HG02885 (cell line): ENCODE results near the gene SECISBP2.

ENCODE experiments used
- ATAC-seq: cut with Tn5 transposase; IDR thresholded peaks from one replicate; pipeline ENCODE4 v1.9.1; 2021; ENCODE audit warnings: mild to moderate bottlenecking; ENCODE audit not compliant: unreplicated experiment, poor library complexity

SECISBP2 gene

GRCh38 chr9:89309166-89309565 is 9.1 kb upstream of the SECISBP2 start:
- no peak for ATAC-seq

- ATAC-seq: no peak
These were observed 8.5 kb upstream of the SECISBP2 start for GRCh38 chr9:89309608-89310474.

DNA sequence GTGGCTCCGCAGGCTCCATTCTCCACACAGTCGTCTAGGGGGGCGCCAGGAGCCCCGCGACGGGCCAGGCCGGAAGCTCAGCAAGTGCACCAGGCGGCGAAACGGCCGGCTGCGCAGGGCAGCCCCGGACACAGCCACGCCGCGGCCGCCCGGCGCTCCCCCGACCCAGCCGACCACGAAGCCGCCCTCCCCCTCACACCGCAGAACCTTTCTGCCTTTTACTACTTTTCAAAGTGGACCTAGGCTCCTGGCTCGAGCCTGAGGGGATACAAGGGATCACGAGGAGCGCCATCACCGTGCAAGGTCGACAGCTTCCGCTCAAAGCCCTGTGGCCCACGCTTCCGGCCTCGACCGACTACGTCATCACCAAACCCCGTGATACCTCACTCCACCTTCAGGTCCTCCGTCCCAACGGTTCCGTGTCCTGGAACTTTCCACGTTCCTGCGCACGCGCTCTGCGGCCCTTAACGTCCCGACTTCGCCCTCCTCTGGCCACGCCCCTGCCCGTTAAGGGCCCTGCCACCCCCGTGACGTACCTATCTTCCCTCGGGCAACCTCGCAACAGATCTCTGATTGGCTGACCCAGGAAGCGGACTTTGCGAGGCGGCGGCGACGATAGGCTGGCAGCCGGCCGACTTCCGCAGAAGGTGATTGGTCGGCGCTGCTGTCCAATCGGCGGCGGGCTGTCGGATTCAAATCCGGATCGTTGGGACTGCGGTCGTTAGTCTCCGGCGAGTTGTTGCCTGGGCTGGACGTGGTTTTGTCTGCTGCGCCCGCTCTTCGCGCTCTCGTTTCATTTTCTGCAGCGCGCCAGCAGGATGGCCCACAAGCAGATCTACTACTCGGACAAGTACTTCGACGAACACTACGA is 7.6 kb upstream of the SECISBP2 start, which contains the start of gene CKS2:
Gene CKS2 (plus strand): TSS at position 721 of the 871 bp plus-strand sequence. CDS start 98 bp downstream, at position 819.
- peak; percentile 89 for ATAC-seq

DNA sequence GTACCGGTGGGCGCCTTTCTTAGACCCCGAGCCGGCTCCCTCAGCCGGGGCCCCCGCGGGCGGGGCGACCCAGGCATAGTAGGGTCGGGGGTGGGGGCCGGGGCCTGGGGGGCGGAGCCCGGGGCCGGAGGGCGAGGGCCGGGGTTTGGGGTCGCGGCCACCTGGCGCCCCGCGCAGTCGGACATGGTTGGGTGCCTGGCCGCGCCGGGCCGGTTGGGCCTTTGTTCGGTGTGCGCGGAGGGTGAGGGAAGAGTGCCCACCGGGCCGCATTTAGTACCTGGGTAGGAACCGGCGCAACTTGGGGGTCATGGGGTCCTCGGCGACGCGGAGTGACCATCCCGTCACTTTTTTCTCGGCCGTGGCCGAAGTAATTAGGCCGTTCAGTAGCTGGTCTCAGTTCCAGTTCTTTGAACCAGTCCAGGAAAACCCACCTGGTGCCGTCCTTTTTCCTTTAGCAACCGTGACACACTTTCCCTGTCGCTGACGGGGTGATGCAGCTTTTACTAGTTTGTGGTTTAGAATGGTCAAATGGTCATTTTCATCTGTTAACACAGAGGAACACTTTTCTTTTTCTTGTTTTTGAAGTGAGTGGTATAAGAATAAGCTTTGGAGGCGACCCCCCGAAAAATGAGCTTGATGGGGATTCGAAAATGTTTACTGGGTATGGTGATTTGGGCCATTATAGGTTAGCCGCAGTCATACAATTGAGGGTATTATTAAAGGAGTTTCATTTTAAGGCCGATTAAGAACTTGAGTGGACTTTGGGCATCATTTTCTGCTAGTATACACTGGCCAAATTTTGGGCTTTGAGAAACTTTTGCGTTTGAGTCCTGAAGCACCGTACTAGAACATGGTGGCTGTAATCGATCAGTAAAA is 6.7 kb upstream of the SECISBP2 start:
- ATAC-seq: no peak

GRCh38 chr9:89312222-89312571 is 6.1 kb upstream of the SECISBP2 start:
- ATAC-seq: no peak

GRCh38 chr9:89313842-89314241 is 4.5 kb upstream of the SECISBP2 start:
- ATAC-seq: no peak

DNA sequence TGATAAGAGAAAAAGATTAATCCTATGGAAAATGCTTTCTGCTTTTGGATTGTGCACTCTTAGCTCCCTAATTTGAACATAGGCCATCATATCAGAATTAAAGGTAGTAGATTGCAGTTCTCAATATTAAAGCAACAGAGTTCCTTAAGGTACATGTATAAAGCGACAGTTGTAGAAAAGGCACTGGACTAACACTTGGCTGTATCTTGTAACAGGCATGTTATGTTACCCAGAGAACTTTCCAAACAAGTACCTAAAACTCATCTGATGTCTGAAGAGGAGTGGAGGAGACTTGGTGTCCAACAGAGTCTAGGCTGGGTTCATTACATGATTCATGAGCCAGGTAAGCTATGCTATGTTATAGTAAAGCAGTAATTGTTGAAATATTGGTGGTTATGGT is 3.3 kb upstream of the SECISBP2 start:
- ATAC-seq: no peak

DNA sequence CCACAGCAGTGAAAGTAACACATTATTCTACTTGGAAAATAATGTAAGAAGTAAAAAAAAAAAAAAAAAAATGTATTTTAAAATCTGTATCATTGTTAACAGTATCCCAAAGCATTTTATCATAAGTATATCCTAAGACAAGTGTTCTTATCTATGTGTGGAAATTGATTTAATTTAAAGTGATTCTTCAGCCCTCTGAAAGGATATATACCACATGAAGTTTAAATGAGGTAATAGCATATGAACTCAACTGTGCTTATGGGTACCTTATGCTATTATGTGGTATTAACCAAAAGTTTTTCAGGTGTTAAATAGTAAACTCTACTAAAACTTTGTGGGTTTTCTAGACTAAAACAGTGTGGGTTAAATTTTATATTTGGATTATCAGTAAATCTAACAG is 2.8 kb upstream of the SECISBP2 start:
- ATAC-seq: no peak

DNA sequence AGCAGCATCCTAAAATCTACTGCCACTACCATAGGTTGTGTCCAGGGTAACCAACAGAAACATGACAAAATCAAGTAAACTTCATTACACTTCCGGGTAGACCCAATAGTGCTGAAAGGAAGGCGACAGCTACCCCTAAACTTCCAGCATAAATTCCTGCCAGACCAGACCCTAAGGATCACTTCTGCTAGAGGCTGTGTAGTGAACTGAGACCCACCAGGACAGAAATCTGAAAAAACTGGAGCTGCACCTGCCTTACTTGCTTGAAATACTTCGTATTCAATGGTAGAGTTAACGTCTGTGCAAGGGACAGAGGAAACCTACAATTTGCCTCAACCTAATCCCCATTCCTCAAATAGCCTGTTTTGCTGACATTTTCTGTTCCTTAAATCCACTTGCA is 1.0 kb upstream of the SECISBP2 start:
- ATAC-seq: no peak

DNA sequence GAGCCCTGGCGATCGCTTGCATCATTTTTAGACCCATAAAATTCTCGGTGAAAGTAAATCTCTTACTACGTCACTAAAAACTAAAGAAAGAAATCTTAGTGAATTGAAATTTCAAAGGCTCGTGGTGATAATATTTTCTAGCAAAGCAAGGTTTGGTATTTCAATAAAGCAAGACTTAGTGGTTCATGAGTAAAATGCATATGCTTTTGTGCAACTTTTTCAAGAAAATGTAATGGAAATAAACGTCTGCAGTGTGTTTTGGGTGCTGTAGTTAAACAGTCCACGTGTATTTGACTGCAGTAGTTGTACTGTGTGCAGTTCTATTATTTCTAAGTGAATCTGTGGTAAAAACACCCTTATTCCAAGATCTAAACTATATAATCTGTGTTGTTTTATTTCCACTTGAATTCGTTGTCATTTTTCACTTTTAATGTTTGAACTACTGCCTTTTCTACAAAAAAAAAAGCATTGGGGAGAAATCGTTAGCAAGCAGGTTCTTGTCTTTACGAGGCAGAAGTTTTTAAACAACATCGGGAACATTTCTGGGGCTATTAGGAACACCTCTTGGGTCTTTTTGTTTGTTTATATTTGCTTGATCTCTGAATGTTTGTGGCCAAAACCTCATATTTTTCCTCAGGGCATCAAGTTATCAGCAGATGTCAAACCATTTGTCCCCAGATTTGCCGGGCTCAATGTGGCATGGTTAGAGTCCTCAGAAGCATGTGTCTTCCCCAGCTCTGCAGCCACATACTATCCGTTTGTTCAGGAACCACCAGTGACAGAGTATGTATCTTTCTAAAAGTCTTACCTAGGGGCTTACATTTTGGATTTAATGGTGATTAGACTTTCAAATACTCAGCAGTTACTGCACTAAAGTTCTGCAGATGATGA is 960 bp downstream of the SECISBP2 start:
- ATAC-seq: no peak

- no peak for ATAC-seq
These were observed 5.1 kb downstream of the SECISBP2 start for GRCh38 chr9:89323390-89323789.

- ATAC-seq: no peak
These were observed 7.4 kb downstream of the SECISBP2 start for GRCh38 chr9:89325733-89326132.

GRCh38 chr9:89328064-89328463 is 9.8 kb downstream of the SECISBP2 start:
- no peak for ATAC-seq

GRCh38 chr9:89329917-89330316 is 11.6 kb downstream of the SECISBP2 start:
- no peak for ATAC-seq

DNA sequence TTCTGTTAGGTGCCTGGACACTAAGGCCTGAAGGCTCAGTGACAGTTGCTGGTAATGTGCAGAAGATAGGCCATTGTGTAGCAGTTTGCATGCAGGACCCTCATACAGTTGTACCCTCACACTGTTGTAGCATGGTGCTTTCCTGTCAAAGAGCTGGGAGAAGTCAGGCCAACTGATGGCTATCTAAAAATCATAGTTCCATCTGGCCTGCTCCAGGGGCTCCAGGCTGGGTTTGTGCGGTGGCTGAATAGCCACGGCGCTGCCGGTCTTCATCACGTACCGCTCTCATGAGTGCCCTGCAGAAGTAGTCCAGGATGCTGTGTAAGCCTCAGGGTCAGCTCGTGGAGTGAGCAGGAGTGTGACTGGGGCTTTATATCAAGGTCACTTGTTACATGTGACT is 12.2 kb downstream of the SECISBP2 start:
- ATAC-seq: no peak

GRCh38 chr9:89339807-89340206 is 21.5 kb downstream of the SECISBP2 start:
- ATAC-seq: no peak

- no peak for ATAC-seq
These were observed 22.0 kb downstream of the SECISBP2 start for GRCh38 chr9:89340332-89340731.

- ATAC-seq: no peak
These were observed 23.9 kb downstream of the SECISBP2 start for GRCh38 chr9:89342213-89342612.

DNA sequence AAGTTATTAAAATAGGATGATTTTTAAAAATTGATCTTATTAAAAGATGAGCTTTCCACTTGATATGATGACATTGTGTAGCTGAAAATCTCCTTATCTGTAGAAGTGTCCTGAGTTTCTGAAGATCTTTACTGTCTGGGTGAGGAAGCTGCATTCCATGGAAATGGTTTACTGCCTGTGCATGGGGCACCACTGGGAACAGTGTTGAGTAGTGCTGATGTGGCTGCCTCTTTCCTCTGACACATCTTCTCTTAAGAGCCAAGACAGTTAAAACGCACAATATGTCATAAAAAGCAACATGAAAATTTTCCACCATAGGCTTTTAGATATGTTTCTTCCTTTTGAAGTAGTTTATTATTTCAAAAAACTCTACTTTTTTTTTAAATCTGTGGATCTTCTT is 24.6 kb downstream of the SECISBP2 start:
- no peak for ATAC-seq
